Measurements from ENCODE around the gene TUBB1.

GRCh38 chr20:58978351-58979190 lies 40.7 kb upstream of the TUBB1 start:
- no peak for TF ChIP-seq ZNF792 (CRISPR knock-in tag; IDR thresholded peaks at IDR 0.05)
- no peak for TF ChIP-seq TBP (CRISPR knock-in tag; IDR thresholded peaks at IDR 0.05)
- no peak for TF ChIP-seq ZNF558 (CRISPR knock-in tag; IDR thresholded peaks at IDR 0.05; ENCODE audit: borderline replicate concordance)
- TF ChIP-seq, protein P1, sequence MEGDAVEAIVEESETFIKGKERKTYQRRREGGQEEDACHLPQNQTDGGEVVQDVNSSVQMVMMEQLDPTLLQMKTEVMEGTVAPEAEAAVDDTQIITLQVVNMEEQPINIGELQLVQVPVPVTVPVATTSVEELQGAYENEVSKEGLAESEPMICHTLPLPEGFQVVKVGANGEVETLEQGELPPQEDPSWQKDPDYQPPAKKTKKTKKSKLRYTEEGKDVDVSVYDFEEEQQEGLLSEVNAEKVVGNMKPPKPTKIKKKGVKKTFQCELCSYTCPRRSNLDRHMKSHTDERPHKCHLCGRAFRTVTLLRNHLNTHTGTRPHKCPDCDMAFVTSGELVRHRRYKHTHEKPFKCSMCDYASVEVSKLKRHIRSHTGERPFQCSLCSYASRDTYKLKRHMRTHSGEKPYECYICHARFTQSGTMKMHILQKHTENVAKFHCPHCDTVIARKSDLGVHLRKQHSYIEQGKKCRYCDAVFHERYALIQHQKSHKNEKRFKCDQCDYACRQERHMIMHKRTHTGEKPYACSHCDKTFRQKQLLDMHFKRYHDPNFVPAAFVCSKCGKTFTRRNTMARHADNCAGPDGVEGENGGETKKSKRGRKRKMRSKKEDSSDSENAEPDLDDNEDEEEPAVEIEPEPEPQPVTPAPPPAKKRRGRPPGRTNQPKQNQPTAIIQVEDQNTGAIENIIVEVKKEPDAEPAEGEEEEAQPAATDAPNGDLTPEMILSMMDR (CRISPR knock-in tag; IDR thresholded peaks at IDR 0.05), result no peak
- TF ChIP-seq RAD21 (CRISPR knock-in tag; IDR thresholded peaks at IDR 0.05), result no peak
- no peak for TF ChIP-seq ATF4 (CRISPR knock-in tag; IDR thresholded peaks at IDR 0.05)
- TF ChIP-seq, protein P2, sequence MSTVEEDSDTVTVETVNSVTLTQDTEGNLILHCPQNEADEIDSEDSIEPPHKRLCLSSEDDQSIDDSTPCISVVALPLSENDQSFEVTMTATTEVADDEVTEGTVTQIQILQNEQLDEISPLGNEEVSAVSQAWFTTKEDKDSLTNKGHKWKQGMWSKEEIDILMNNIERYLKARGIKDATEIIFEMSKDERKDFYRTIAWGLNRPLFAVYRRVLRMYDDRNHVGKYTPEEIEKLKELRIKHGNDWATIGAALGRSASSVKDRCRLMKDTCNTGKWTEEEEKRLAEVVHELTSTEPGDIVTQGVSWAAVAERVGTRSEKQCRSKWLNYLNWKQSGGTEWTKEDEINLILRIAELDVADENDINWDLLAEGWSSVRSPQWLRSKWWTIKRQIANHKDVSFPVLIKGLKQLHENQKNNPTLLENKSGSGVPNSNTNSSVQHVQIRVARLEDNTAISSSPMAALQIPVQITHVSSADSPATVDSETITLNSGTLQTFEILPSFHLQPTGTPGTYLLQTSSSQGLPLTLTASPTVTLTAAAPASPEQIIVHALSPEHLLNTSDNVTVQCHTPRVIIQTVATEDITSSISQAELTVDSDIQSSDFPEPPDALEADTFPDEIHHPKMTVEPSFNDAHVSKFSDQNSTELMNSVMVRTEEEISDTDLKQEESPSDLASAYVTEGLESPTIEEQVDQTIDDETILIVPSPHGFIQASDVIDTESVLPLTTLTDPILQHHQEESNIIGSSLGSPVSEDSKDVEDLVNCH (CRISPR knock-in tag; IDR thresholded peaks at IDR 0.05), result no peak
- TF ChIP-seq CREB1 (IDR thresholded peaks at IDR 0.05), result no peak
- TF ChIP-seq CREB1 (CRISPR knock-in tag; IDR thresholded peaks at IDR 0.05), result no peak
- TF ChIP-seq ATF7-NPFF (CRISPR knock-in tag; IDR thresholded peaks at IDR 0.05; ENCODE audit: low read depth), result no peak
- no peak for TF ChIP-seq ZBTB7B (CRISPR knock-in tag; IDR thresholded peaks at IDR 0.05)
- no peak for TF ChIP-seq KLF15 (CRISPR knock-in tag; IDR thresholded peaks at IDR 0.05; ENCODE audit: borderline replicate concordance)
- no peak for TF ChIP-seq EZH2 (conservative IDR thresholded peaks at IDR 0.05; ENCODE audit: low read depth, low read length)
- no peak for TF ChIP-seq MXI1 (IDR thresholded peaks at IDR 0.05; ENCODE audit: borderline replicate concordance, low read depth, low read length)
- TF ChIP-seq EP300 (IDR thresholded peaks at IDR 0.05; ENCODE audit: low read depth in 2 of 2, low read length in 2 of 2), result no peak
- TF ChIP-seq EP300 (CRISPR knock-in tag; IDR thresholded peaks at IDR 0.05; ENCODE audit: borderline replicate concordance), result no peak
